Adrenal gland (tissue), 12 donors: ENCODE data around the gene CDHR1. TPM values are rescaled to one million over a fixed set of nuclear protein-coding genes. Genes with fewer than 3 reads are reported as not detected.

ENCODE experiments used
- DNase-seq, 7 donors: peaks; one replicate each; pipeline ENCODE4 v3.0.0-alpha.2; 2019 to 2020
- H3K27ac ChIP-seq, 5 donors: fragments of 200-600 bp; sonication (generic) in 4 of 5; 1 replicate in 3 of 5; 2 replicates in 2 of 5; pipeline versions ENCODE4 v1.5.1 to v1.8.0; 2016 to 2020; ENCODE audit warnings: mild to moderate bottlenecking in 1 of 5
- H3K27me3 ChIP-seq: fragments of 200-600 bp; 2 replicates; pipeline ENCODE4 v1.8.0; 2021
- H3K36me3 ChIP-seq, 2 donors: fragments of 200-600 bp; replicated peaks in 1 of 2; 1 replicate in 1 of 2; 2 replicates in 1 of 2; pipeline versions ENCODE4 v1.5.1 to v1.8.0; 2018 to 2022
- H3K4me1 ChIP-seq, 2 donors: fragments of 200-600 bp; replicated peaks in 1 of 2; 1 replicate in 1 of 2; 2 replicates in 1 of 2; pipeline versions ENCODE4 v1.5.1 to v1.8.0; 2018 to 2021
- H3K4me3 ChIP-seq, 4 donors: fragments of 200-600 bp; sonication (generic) in 3 of 4; one replicate each; pipeline ENCODE4 v1.5.1; 2016 to 2018
- H3K9me3 ChIP-seq, 3 donors: fragments of 200-600 bp; sonication (generic) in 1 of 3; replicated peaks in 1 of 3; 1 replicate in 2 of 3; 2 replicates in 1 of 3; pipeline versions ENCODE4 v1.5.1 to v1.8.0; 2016 to 2021
- CTCF ChIP-seq, 6 experiments: fragments of 450-650 bp in 4 of 6; fragments of 200-600 bp in 2 of 6; sonication (generic) in 1 of 6; IDR thresholded peaks; 1 replicate in 5 of 6; 2 replicates in 1 of 6; pipeline versions ENCODE4 v1.5.1 to v1.8.0; 2016 to 2021; ENCODE audit warnings: antibody characterized with exemption in 6 of 6, mild to moderate bottlenecking in 2 of 6, moderate library complexity in 1 of 6
- POLR2A ChIP-seq, 2 donors: fragments of 450-650 bp; IDR thresholded peaks; one replicate each; pipeline ENCODE4 v1.6.1; 2017; ENCODE audit warnings: antibody characterized with exemption in 2 of 2, mild to moderate bottlenecking in 2 of 2, moderate library complexity in 1 of 2
- WGBS, 4 donors: extraction: QIAGEN DNeasy Blood & Tissue Kit in 2 of 4; methylation state at CpG; one replicate each; pipeline versions ENCODE4 v1.1.5 to v1.1.7; 2013 to 2017; 5-methylcytosine and 5-hydroxymethylcytosine counted together
- intact Hi-C, 2 donors: fragments of 100-400 bp; cut with DNase I; formaldehyde crosslinking; loops; one replicate each; pipeline versions ENCODE4 v1.14.1 to v1.15.0; 2022 to 2023
- polyA plus RNA-seq, 3 donors: library from polyadenylated mRNA; stranded (reverse); fragments of 200-250 nt in 2 of 3; fragments of 350-450 nt in 1 of 3; fragmentation: Illumina TruSeq in 1 of 3; extraction: RNeasy Lipid Tissue Mini Kit (QIAGEN cat#74804) in 1 of 3; gene quantifications; one replicate each; pipeline ENCODE4 v1.2.3, GENCODE V29; 2013 to 2014
- total RNA-seq, 9 donors: library from RNA; depleted of rRNA in 4 of 9; stranded (reverse); fragments of >200 nt in 4 of 9; fragments of 120-200 nt in 1 of 9; fragmentation: NEBNext Ultra II Directional in 1 of 9; extraction: Animal tissue kit (Norgen Biotek cat#: 25700) in 1 of 9; gene quantifications; one replicate each; pipeline versions ENCODE4 v1.1.0 to v1.2.4, GENCODE V29; 2013 to 2023
- donor health status: healthy with polysubstance abuse.
- donor health status: Bipolar disorder and iron deficiency.
- donor health status: DM: yes; HTN: yes; CAD: no.
- donor health status: DM: no; HTN: no; CAD: no.
- donor health status: DM: no; HTN: no; CAD: no.
- donor health status: DM: yes; HTN: yes; CAD: no.

Gene CDHR1
- total and polyA plus RNA-seq, 12 donors: 0.09 to 7.7 (median 0.47) TPM

- H3K9me3 ChIP-seq: no peaks in the 10 kb centered on the region
- H3K27me3 ChIP-seq: no peaks in the 10 kb centered on the region
- 91 to 96% (median 96%) methylated on average over 2 of the region's 2 CpGs for WGBS, 4 donors
- H3K4me3 ChIP-seq: no peak overlapping the region
- TF ChIP-seq CTCF (IDR thresholded peaks at IDR 0.05) (no peak), POLR2A (IDR thresholded peaks at IDR 0.05) (no peak)
- peaks cover 0 to 95% of the 10 kb centered on the region in 2 donors for H3K36me3 ChIP-seq
- intact Hi-C loops: no loop called here
- no peaks in the 10 kb centered on the region for H3K4me1 ChIP-seq
- H3K27ac ChIP-seq: no peak overlapping the region
- DNase-seq: no peak
These were observed 44.5 kb upstream of the CDHR1 start for GRCh38 chr10:84149854-84150253.

GRCh38 chr10:84152769-84153168 is 41.6 kb upstream of the CDHR1 start:
- no peak for DNase-seq
- Histone ChIP-seq H3K36me3 (peaks cover 0 to 74% of the 10 kb centered on the region in 2 donors), H3K4me3 (no peak overlapping the region), H3K27me3 (no peaks in the 10 kb centered on the region), H3K9me3 (no peaks in the 10 kb centered on the region), H3K4me1 (no peaks in the 10 kb centered on the region), H3K27ac (no peak overlapping the region)
- TF ChIP-seq CTCF (IDR thresholded peaks at IDR 0.05) (no peak), POLR2A (IDR thresholded peaks at IDR 0.05) (no peak)
- intact Hi-C loops: no loop called here

- DNase-seq: no peak
- H3K4me3 ChIP-seq: no peak overlapping the region
- no peak overlapping the region for H3K27ac ChIP-seq
- H3K4me1 ChIP-seq: no peaks in the 10 kb centered on the region
- no peaks in the 10 kb centered on the region for H3K9me3 ChIP-seq
- intact Hi-C loops: no loop called here
- peaks cover 0 to 52% of the 10 kb centered on the region in 2 donors for H3K36me3 ChIP-seq
- H3K27me3 ChIP-seq: no peaks in the 10 kb centered on the region
- TF ChIP-seq POLR2A (IDR thresholded peaks at IDR 0.05) (no peak), CTCF (IDR thresholded peaks at IDR 0.05) (no peak)
- WGBS, 4 donors: 90 to 95% (median 93%) methylated on average over 4 of the region's 4 CpGs
These were observed 38.8 kb upstream of the CDHR1 start for GRCh38 chr10:84155521-84155920.

- Histone ChIP-seq H3K4me3 (no peak overlapping the region), H3K9me3 (no peaks in the 10 kb centered on the region), H3K4me1 (no peaks in the 10 kb centered on the region), H3K36me3 (peaks cover 0 to 47% of the 10 kb centered on the region in 2 donors), H3K27ac (no peak overlapping the region), H3K27me3 (no peaks in the 10 kb centered on the region)
- 94 to 98% (median 96%) methylated on average over 2 of the region's 2 CpGs for WGBS, 4 donors
- TF ChIP-seq CTCF (IDR thresholded peaks at IDR 0.05): no peak
- TF ChIP-seq POLR2A (IDR thresholded peaks at IDR 0.05): no peak
- DNase-seq: no peak
- intact Hi-C loops: no loop called here
These were observed 38.3 kb upstream of the CDHR1 start for GRCh38 chr10:84156009-84156408.
